ENCODE results near the gene C1QTNF6.

The C1QTNF6 gene

DNA sequence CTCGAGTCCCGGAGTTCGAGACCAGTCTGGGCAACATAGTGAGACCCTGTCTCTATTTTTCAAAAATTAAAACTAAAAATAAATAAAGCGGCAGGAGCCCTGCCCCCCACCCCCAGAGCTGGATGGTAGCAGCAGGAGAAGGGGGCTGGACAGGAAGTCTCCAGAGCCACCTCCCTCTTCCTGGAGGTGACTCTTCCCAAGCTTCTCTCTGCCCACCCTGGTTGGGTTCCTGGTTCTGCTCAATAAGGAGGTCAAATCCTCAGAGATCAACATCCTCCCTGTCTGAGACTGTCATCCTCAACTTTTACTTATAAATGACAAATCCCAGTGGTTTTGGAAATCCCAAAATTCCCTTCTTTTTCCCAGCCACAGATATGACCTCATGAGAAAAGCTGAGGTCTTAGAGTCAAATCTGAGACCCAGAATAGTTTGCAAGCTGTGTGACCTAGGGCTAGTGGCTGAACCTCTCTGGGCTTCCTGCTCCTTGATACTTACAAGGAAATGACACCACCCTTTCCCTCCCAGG lies 987 bp downstream of the C1QTNF6 start:
- no peak for DNase-seq

- DNase-seq, result no peak
These were observed 1.6 kb downstream of the C1QTNF6 start for GRCh38 chr22:37186228-37186996.

- no peak for DNase-seq
These were observed 2.3 kb downstream of the C1QTNF6 start for GRCh38 chr22:37185646-37186227.

DNA sequence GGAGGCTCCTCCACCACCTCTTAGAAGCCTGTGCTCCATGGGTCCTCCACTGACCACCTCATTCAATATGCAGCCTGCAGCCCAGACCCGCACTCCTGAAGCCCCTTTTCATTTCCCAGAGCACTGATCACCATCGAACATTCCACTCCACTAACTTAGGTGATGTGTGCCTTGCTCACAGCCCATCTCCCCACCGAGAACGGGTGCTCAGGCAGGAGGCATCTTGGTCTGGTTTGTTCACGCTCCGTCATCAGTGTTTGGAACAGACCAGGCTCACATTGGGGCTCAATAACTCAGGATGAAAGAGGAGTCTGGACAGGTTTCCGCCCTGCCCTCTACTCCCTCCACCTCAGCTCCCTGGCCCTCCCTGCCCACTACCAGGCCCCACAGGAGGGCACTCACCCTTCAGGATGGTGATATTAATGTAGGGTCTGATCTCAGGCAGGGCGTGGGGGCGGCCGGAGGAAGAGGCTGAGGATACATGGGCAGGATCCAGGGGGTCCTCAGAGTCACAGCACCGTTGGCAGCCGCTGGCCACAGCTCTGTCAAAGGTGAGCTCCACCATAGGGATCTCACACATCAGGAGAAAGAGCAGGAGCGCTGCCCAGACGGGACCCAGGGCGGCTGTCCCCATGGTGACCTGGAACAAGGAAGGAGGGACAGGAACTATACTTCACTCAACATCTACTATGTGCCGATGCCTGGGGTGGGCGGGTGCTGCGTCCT lies 3.1 kb downstream of the C1QTNF6 start:
- DNase-seq, result no peak

- DNase-seq, result no peak
These were observed 3.7 kb downstream of the C1QTNF6 start for GRCh38 chr22:37184380-37184755.

DNA sequence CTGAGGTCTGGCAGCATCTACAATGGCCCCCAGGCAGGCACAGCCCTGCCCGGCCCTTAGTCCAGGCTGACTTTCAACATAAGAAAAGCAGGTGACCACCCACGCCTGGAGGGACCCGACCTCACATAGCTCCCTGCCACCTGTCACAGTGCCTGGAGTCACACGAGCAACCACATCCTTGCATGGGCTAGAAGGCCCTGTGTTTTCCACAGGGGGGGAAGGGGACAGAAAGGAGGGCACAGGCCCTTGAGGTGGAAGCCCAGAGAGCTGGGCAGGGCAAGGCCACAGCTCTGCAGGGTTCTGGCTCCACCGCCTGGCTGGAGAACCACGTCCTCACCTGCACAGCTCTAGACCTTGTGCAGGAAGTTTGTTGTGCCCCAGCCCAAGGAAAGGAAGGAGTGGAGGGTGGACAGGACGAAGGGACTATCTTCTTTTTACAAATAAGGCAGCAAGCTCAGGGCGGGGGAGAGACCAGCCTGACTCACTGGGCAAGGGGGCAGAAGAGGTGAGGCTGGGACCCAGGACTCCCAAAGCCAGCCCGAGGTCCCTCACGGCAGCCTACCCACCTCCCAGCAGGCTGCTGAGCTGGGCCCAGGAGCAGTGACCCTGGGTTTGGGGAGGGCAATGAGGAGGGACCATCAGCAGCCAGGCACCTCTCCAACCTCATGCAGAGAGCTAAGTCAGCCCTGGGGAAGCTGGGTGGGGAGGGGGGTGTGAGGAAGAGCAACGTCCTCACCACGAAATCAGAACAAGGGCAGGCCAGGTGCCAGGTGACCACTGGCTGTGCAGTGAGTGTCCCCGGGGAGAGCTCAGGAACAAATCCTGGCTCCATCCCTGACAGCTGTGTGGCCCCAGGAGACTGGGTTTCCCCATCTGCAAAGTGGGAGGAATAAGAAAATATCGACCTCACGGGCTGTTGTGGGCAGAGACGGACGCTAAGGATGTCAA lies 4.3 kb downstream of the C1QTNF6 start:
- DNase-seq, result no peak

- no peak for DNase-seq
These were observed 5.2 kb downstream of the C1QTNF6 start for GRCh38 chr22:37182949-37183245.

DNA sequence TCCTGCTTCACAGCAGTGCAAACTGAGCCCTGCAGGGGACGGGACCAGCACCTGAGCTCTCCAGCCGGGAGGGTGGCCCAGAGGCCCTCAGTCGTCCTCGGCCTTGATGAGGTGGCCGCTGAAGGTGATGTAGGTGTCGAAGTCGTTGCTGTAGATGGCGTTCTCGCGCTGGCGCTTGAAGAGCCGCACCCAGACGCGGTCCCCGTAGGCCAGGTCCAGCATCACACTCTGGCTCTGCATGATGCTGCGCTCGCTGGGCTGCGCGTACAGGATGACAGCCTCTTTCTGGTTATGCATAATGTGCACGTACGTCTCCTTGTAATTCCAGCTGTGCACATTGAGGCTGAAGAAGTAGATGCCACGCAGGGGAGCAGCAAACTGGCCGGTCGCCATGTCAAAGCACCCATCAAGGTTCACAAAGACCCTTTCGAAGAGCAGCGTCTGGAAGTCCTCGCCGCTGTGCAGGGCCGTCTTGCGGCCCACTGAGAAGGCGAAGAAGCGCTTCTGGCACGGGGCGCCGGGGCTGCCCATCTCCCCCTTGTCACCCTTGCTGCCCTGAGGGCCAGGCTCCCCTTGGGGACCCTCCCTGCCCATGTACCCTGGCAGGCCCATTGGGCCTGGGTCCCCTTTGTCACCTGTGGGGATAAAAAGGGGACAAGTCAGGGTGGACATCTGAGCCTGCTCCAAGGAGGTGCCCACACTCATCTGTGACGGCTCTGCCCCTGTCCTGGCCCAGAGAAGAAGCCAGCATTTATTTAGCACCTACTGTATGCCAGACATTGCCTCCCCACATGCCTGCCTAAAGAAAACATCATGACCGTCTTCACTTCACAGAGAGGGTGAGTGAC lies 5.7 kb downstream of the C1QTNF6 start:
- no peak for DNase-seq

- no peak for DNase-seq
These were observed 6.4 kb downstream of the C1QTNF6 start for GRCh38 chr22:37181681-37182080.

- DNase-seq, result no peak
These were observed 7.4 kb downstream of the C1QTNF6 start for GRCh38 chr22:37180531-37181231.

DNA sequence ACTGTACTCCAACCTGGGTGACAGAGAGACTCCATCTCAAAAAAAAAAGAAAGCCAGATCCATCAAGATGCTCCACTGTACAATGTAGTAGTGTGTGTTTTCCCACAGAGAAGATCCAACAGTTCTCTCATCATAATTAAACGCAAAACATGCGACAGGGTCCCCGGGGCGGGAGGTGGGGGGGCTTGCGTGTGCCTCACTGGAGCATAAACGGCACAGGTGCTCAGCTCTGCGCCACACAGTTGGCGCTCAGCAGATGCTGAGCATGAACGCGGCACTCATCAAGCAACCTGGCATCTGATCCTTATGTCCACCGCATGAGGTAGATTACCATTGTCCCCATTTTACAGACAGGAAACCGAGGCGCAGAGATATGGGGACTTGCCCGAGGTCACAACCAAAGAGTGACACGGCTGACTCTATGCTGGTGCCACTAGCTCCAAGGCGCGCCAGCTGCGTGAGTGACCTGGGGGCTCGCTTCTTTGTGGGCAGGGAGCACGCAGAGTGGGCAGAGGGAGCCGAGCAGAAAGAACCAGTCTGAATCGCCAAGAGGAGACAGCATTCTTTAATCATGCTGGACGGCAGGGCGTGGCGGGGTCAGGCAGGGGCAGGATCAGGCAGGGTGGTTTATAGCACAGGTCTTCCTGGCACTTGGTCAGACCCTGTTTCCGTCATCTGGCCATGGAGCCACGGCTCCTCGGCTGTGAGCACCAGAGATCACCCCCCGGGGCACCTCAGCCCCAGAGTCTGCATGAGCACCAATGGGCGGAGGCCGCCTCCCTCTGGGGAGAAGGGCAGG lies 8.2 kb downstream of the C1QTNF6 start:
- DNase-seq, result no peak

DNA sequence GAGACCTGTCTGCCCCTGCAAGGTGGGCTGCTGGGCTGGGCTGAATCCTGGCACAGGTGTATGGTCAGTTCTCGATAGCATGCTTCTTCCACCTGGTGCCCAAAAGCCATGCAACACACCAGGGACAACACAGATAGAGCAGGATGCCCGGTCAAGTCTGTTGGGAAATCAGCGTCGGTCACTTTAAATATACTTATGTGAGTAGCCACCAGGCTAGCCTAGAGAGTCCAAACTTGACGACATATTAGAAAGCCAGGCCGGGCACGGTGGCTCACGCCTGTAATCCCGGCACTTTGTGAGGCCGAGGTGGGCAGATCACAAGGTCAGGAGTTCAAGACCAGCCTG lies 8.9 kb downstream of the C1QTNF6 start:
- no peak for DNase-seq

DNA sequence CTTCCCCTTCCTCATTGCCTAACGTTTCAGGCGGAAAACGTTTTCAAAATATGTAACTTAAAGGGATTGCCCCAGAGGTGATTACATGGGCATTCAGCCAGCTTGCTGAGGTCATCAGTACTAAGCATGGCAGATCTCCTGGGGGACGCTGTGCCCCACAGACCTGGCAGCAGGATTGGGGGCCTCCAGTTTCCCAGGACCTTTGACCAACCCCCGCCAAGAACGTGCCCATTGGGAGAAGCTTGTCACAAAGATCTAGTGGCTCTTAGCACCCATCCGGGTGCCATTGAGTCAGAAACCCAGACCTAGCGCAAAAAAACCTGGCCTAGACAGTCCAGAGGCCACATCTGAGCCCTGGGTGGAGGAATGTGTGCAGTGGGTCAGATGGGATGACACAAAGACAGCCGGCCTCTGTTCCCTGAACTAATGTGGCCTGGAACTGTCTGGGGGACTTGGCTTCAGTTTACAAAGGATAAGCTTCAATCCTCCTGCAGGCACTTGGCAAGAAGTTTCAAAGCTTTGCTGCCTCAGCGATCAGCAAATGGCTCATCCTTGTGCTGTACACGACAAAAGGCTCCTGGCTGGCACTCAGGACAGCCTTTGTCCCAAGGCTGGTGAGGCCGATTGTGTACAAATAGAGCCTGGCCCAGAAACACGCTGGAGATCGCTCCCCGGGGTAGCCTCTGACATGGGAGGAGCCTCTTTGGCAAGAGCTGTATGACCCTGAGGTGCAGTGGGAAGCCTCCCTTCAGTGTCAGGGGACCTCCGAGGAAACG lies 9.5 kb downstream of the C1QTNF6 start:
- DNase-seq, result peak; percentile 72

GRCh38 chr22:37177755-37178154 lies 10.3 kb downstream of the C1QTNF6 start:
- no peak for DNase-seq

GRCh38 chr22:37177221-37177620 lies 10.8 kb downstream of the C1QTNF6 start:
- no peak for DNase-seq

GRCh38 chr22:37176464-37177061 lies 11.5 kb downstream of the C1QTNF6 start:
- no peak for DNase-seq

GRCh38 chr22:37175414-37176281 lies 12.4 kb downstream of the C1QTNF6 start:
- peak; percentile 39 for DNase-seq

DNA sequence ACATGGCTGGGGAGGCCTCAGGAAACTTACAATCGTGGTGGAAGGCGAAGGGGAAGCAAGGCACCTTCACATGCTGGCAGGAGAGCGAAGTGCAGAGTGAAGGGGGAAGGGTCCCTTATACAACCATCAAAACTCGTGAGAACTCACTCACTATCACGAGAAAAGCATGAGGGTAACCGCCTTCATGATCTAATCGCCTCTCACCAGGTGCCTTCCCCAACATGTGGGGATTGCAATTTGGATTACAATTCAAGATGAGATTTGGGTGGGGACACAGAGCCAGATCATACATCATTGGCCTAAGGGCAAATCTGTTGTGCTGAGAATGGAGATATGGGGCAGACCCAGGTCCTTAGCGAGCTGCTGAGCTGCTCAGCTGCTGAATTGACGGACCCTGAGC lies 13.1 kb downstream of the C1QTNF6 start:
- DNase-seq, result peak; percentile 29
